HG02981 (cell line): ENCODE data around the gene FCMR.

Experiments
- ATAC-seq: cut with Tn5 transposase; IDR thresholded peaks from one replicate; pipeline ENCODE4 v1.9.1; 2021; ENCODE audit warnings: mild to moderate bottlenecking, moderate library complexity; ENCODE audit not compliant: unreplicated experiment

The FCMR gene, protein sequence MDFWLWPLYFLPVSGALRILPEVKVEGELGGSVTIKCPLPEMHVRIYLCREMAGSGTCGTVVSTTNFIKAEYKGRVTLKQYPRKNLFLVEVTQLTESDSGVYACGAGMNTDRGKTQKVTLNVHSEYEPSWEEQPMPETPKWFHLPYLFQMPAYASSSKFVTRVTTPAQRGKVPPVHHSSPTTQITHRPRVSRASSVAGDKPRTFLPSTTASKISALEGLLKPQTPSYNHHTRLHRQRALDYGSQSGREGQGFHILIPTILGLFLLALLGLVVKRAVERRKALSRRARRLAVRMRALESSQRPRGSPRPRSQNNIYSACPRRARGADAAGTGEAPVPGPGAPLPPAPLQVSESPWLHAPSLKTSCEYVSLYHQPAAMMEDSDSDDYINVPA

DNA sequence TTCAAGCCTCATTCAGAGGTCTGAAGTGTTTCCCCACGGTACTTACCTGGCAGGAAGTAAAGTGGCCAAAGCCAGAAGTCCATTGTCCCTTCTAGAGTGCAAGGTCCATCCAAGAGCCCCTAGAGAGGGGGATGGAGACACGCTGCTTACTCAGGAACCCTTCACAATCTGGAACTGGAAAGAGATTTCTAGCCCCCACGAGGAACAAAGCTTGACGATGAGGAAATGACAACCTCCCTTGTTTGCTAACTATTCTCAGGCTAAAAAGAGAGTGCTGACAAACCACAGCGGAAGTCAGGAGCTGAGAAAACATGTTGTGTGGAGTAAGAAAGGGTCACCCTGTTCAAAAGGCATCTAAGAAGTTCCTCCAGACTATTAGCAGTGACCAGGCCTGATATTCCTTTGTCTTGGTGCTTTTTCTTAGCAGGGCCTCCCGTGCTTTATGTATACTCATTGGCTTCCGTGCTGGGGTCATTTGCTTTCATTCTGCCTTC lies at the start of gene FCMR:
Gene FCMR (minus strand): TSS at position 170 of the 494 bp plus-strand sequence. CDS start 87 bp downstream, at position 83.
- ATAC-seq = no peak

DNA sequence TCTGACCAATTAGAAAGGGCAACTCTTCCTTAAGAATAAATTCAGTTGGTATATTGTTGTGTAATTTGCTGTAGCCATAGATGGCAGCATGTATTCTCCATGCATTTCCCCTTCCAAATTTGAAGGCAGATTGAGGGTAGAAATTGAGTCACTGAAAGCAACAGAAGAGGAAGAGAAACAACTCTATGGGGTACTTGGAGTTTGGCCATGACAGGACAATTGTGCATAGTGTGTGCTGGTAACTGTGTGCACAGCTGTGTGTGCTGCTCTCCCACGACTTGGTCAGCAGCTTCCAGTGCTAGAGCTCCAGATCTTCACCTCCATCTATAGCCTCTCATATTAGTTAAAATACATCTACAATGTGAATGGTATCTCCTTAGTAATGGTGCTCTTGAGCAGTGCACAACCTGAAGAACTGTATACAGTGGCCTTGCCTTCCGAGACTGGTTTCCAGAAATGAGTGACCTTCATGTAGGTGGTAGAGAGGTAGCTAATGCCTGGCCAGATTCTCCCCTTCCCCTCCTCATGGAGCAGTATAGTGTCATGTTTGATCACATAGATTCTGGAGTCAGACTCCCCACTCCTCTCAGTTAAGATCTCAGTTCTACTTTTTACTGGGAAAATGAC lies 49.4 kb upstream of the FCMR start:
- peak; percentile 56 for ATAC-seq

DNA sequence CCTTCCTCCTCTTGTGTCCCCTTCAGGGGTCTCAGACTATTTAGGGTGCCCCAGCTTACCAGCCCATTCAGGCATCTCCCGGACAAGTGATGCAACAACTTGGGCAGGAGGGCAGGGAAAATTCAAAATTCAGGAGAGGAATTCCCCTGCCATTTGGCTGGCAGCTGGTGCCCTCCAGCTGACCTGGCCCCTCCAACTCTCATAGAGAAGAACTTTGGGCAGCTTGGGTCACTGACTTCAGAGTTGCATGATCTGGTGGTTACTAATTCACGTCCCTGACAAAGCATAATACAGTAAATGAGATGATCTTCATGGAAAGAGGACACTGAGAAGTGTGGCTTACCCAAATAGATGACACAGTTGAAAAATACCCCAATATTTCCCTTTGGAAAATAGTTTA lies 48.7 kb upstream of the FCMR start, which contains the start of gene FCAMR:
Gene FCAMR (minus strand): TSS at position 15 of the 400 bp plus-strand sequence. CDS start 335 bp downstream, outside the sequence.
- no peak for ATAC-seq

DNA sequence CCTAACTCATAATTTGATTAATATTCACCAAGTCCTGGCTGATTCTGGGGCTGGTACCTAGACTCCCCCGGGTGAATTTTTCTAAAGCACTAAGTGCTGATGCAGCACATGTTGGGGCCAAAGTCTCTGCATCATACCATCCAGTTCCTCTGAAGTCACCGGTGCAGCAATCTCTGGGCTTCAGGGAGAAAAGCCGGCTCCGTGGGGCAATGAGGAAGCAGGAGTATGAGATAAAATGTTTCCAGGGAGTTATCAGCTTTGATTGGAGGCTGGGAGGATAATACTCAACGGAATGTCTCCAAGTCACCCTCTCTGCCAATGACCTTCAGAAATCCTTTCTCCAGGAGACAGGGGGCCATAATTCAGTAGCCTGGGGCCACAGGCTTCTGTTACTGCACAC lies 47.3 kb upstream of the FCMR start:
- ATAC-seq = no peak

DNA sequence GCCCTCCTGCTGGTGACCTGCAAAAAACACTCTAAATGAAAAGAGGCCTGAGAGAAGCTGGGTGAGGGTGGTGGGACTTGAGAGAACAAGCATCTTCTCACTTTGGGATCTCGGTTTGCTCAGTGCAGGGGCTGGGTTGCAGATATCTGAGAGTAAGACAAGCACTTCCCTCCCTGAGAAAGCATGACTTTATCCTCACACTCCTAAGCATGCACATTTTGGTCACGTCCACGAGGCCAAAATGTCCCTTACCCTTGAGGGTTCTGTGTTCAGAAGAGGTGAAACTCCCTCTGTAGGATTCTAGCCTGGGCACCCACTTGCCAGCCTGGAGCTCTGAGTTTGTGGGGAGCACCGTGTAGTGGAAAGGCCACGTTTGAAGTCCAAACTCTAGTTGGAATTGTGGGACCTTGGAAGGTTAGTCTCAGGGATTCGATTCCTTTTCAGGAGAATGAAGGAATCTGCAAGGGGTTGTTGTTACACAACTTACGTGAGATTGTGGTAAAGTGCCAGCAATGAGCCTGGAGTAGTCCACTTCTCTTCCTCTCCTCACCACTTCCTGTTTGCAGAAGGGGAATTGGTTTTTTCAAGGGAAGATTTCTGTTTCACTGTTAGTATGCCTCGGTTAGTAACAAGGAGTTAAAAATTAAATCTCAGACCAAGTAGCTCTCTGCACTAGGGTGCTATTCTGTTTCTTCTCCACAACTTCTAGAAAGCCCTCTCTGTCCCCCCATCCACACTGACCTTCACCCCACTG lies 45.5 kb upstream of the FCMR start:
- ATAC-seq = no peak

DNA sequence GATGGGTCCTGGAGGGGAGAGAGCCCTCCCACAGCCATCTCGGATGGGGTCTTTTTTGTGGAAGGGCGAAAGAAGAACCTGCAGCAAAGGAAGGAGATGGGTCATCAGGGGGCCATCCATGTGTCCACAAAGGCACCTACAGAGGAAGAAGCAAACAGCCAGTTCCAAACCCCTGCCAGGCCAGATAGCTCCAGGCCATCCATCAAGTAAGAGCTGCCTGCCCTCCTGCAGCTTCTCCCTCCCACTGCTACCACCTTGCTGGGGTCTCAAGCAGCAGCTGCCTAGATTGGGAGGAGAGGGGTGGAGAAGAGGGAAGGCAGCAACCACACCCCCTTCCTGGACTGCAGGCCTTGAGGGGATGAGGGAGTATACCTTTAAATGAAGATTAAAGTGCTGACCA lies 44.0 kb upstream of the FCMR start:
- ATAC-seq = no peak

DNA sequence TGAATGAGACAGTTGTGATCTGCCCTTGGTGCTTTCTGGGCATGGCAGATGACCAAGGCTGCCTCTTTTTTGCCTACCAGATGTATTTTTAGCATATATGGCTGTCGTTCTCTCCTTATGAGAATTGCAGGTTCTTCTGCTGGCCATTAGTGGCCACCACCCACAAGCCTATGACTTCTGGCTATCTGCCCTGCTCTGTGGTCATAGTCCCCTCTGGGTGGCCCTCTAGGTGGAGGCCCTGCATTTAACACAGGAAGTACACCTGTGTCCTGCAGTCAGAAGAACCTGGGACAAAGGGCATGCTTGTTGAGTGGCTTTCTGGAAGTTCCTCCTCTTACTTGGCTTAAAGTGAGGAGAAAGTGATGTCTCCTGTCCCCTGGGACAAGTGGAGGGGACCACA lies 42.0 kb upstream of the FCMR start:
- ATAC-seq = no peak

DNA sequence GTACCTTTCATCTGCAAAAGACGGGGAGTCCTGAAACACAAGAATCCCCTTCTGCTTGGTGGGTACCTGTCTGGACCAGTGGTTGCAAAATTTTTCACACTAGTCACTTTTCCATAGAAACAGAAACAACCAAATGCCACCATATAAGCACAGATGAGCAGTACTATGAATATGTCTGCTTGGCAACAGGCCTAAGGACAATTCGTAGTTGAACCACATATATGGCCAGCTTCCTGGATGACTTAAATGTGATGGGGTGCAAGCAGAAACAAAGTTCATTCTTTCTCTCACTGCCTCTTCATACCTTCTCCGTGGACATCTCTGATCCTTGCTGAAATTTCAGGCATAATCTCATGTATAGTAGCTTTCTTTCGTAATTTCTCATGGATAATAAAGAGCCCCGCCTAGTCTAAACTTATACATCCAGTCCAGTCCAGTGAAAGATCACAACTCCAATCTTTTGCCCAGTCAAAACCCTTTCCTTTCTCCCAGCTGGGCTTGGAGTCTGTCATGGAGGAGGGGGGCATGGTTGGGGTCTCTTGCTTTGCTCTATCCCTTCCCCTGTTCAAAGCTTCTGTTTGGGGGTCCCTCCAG lies 41.5 kb upstream of the FCMR start:
- ATAC-seq = no peak

DNA sequence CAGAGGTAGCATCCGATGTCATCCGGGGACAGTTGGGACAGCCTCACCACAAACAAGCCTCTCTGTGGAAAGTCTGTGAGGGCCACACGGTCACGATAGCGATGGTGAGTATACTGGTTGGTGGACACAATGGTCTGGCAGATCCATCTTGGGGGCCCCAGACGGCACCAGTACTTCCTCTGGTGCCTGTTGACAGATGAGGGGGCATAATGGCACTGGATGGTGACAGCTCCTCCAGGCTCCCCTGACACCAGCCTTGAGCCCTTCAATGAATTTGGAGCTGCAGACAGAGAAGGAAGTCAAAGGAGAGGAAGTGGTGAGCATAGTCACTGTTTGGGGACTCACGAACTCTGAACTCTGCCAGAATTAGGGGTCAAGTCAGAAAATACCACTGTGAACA lies 40.5 kb upstream of the FCMR start:
- ATAC-seq = no peak

DNA sequence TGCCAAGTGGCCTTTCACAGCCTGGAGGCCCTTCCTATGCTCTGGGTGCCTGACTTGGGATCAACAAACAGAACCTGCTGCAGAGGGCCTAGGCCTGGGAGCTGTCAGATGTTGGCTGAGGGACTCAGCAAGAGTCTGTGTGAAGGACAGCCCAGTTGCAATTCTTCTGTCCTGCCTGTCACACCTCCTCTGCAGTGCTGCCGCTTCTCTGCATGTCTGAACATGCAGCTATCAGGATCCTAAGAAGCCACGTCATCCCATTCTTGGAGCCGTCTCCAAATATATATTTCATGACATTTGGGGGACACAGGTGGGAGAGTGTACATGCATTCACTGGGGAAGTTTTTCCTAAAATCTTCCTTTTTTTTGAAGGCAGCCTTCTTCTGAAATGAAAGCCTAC lies 39.9 kb upstream of the FCMR start:
- no peak for ATAC-seq

DNA sequence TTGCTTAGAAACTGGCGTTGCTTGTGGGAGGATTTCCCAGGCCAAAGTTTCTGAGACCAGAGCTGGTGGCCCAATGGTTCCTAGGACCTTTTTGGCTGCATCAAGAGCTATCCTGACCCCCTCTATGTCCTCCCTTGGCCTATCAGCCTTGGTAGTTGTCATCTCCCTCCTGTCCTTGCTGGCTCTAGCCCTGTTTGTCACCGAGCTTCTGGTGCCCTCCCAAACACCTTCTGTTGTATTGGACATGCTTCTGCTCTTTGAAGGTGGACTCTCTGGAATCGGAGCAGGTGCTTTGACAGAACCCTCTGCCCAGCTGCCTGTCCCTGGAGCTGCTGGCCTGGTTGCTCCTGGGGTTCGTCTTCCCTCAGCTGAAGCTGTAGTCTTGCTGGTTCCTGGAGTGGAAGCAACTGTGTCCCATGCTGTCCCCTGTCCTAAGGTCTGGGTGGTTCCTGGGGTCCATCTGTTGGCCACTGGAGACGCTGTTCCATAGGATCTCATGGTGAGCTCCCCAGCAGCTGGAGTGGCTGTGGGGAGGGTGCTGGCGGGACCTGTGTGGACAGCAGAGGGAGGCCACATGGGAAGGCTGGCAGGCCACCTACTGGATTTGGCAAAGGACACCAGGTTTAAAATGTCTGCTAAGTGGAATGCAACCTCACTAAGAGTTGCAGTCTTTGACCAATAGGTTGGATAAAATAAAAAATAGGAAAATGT lies 39.1 kb upstream of the FCMR start:
- no peak for ATAC-seq

DNA sequence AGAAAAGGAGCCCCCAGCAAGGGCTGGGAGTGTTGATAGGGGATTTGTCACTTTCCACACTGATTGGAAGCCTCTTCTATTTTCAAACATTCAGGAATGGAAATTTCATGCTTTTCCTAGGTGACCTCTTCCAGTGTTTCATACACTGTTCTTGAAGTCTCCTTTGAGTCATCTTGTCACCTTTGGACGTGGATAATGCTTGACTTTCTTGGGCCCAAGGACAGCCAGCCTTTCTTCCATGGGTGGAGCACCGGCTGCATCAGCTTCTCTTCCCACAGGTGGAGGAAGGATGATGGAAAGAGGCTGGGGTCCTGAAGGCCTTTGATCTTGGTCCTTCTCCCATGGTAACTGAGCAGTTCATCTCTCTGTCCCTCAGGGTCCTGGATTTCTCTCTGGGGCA lies 36.4 kb upstream of the FCMR start:
- ATAC-seq = no peak

DNA sequence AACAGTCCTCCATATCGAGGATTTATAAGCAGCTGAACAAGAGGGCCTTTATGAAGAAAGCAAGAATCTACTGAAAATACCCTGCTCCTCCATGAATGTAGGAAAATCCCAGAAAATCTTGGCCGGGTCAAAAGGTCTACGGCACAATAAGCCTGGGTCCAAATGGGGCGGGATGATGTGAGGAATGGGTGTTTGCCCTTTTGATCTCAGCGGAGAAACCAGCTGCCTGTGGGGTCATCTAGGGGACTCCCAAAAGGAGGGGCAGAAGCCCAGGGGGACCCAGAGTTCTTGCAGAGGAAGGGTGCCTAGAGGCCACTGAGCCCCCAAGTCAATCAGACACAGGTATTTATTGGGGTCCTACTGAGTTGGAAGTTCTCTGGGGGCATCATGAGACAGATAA lies 35.9 kb upstream of the FCMR start:
- no peak for ATAC-seq

DNA sequence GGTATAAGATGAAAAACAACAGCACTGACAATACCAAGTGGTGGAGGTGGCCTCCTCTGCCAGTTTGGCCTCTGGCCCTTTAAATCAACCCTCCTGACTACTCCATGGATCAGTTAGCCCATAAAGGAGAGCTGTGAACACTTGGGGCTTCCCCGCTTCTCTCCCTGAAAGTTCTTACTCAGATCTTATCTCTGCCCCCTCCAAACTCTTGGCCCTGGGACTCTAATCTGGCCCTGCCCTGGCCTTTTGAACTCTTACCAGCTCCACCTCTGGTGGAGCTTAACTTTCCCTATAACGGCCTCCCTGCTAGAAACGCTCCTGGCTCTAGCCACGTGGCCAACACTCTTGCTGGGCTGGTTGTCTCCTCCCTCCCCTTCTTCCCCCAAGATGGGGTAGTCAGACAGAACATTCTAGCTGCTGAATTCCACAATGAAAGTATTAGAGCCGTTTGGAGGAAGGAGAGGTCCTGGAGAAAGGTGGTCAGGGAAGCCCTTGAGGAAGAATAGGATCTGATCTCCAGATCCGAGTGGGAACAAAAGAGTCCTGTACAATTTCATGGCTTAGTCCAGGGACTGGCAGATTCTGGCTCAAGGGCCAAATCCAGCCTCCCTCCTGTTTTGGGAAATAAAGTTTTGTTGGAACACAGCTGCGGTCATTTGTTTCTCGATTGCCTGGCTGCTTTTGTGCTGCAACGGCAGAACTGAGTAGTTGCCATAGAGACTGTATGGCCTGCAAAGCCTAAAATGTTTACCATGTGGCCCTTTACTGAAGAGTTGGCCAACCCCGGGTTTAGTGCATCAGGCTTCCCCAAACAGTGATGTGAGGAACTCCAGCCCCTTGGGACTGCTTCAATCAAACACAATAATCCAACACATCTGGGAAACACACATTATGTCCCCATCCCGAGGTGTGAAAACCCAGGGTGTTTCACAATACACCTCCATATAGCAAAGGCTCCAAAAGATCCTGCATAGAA lies 34.0 kb upstream of the FCMR start:
- ATAC-seq = no peak

DNA sequence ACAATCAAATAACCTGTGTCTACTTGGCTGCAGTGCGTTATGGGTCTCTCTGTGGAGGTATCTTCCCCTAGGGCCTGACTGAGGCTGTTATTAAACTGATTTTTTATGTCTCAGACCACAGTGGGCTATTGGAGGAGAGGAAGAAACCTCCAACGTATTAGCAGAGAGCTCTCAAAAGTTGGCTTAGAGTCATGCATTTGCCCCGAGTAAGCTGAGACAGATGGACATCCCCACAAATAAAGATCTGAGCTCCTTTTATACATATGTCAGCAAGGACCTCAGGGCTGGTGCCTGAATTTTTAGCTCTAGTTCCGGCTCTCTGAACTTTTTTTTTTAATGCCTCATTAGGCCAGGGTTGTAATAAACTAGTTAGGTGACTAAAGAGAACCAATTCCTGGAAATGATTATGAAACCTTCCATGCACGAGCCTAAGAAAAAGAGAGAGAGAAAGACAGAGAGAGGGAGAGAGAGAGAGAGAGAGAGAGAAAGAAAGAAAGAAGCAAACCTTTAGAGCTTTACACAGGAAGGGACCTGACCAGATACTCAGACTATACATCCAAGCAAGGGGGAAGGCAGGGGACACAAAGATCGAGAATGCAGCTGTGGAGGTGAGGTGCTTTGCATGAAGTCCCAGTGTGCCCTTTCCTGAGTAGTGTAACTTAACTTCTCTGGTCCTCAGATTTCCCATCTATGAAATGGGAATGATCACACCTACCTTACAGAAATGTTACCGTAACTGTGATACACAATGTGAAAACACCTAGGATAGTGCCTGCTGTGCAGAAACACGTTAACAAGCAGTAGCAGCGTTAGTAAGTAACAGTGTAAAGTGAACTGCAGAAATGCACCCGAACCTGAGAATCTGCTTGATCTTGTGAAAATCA lies 33.0 kb upstream of the FCMR start:
- no peak for ATAC-seq

DNA sequence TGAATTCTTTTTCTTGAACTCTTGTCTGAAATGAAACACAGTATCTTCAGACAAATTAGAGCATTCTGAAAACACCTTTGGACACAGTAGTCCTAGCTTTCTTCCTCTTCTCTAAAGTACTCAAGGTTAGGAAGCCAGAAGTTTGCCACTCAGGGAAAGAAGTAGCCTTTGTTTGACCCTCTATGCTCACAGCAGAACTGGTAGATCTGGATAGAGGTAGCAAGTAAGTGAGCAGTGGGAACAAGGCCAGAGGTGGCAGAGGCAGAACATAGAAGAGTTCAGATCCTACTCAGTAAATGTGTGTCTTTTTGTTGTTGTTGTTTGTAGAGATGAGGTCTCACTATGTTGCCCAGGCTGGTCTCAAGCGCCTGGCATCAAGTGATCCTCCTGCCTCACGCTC lies 31.9 kb upstream of the FCMR start:
- ATAC-seq = no peak

DNA sequence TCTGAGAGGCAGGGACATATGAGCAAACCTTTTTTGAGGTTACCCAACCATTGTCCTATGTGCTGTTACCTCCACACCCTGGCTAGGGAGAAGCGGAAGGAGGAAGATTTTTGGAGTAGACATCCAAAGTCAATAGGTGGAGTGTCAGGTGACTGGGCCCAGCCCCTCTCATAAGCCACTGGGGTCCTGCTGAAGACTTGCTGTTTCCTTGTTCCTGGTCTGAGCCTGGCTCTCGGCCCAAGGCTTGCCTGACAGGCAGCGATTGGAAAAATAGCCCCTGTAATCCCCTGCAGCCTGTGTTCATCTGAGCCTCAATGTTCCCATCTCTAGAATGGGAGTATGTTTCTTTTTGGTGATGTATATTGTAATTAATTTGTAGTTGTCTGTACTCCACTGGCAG lies 31.4 kb upstream of the FCMR start:
- ATAC-seq = no peak

DNA sequence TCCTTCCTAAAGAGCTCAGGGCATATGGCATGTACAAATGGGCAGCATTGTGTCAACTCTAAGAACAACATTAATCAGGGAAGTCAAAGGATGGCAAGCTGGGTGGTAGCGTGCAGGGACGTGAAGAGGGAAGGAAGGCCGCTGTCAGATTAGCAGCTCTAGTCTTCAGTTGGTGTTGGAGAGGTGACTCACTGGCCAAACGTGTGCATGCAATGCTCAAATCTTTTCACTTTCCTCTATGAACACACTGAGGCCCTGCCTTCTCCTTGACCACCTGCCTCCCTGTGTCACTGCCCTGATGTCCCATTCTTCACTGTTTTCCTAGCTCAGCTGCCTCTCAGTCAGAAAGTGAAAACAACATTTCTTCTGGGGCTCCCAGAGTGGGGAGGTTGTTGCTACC lies 30.4 kb upstream of the FCMR start:
- no peak for ATAC-seq
